Astrocyte (in vitro differentiated cells and primary cell): ENCODE results near the gene PTPRD. TPM values are rescaled to one million over a fixed set of nuclear protein-coding genes. Genes with fewer than 3 reads are reported as not detected.

Source experiments
- DNase-seq: peaks from one replicate; pipeline ENCODE4 v3.0.0-alpha.2; 2010; ENCODE audit warnings: low read depth
- FAIRE-seq: peaks from 2 replicates; lab custom pipeline; 2011; peaks lifted over from hg19 to GRCh38; lab: Jason Lieb, UNC
- H2AFZ ChIP-seq: 2 replicates; pipeline ENCODE4 v1.6.0; 2012; ENCODE audit warnings: low read depth, low read length, inconsistent platforms
- H3K27ac ChIP-seq: 2 replicates; pipeline ENCODE4 v1.5.1; 2011; ENCODE audit warnings: low read depth, low read length, inconsistent platforms
- H3K27me3 ChIP-seq: 2 replicates; pipeline ENCODE4 v1.6.0; 2011; ENCODE audit warnings: low read length, inconsistent platforms; ENCODE audit not compliant: insufficient read depth
- H3K36me3 ChIP-seq: 2 replicates; pipeline ENCODE4 v1.5.1; 2011; ENCODE audit warnings: low read length, inconsistent platforms; ENCODE audit not compliant: insufficient read depth
- H3K4me1 ChIP-seq: 2 replicates; pipeline ENCODE4 v1.5.1; 2011; ENCODE audit warnings: low read length, inconsistent platforms; ENCODE audit not compliant: insufficient read depth
- H3K4me2 ChIP-seq: 2 replicates; pipeline ENCODE4 v1.6.0; 2012; ENCODE audit warnings: low read length, inconsistent platforms
- H3K4me3 ChIP-seq: 2 replicates; pipeline ENCODE4 v1.5.1; 2011; ENCODE audit warnings: low read depth, mild to moderate bottlenecking, low read length, inconsistent platforms; ENCODE audit not compliant: insufficient read depth
- H3K79me2 ChIP-seq: 2 replicates; pipeline ENCODE4 v1.6.0; 2012; ENCODE audit warnings: mild to moderate bottlenecking, low read length, inconsistent platforms; ENCODE audit not compliant: insufficient read depth
- H3K9ac ChIP-seq: 2 replicates; pipeline ENCODE4 v1.6.0; 2012; ENCODE audit warnings: mild to moderate bottlenecking, low read length, inconsistent platforms
- H3K9me3 ChIP-seq: 2 replicates; pipeline ENCODE4 v1.5.1; 2012; ENCODE audit warnings: low read depth, mild to moderate bottlenecking, low read length, inconsistent platforms; ENCODE audit not compliant: insufficient read depth
- H4K20me1 ChIP-seq: 2 replicates; pipeline ENCODE4 v1.6.0; 2012; ENCODE audit warnings: low read length, inconsistent platforms; ENCODE audit not compliant: insufficient read depth
- H3K27ac Mint-ChIP-seq: one replicate; pipeline ENCODE4 v1.8.0; 2021; ENCODE audit warnings: mild to moderate bottlenecking, mixed read lengths; ENCODE audit not compliant: unreplicated experiment
- H3K27me3 Mint-ChIP-seq: one replicate; pipeline ENCODE4 v1.8.0; 2021; ENCODE audit warnings: low read depth, mixed read lengths; ENCODE audit not compliant: unreplicated experiment
- H3K36me3 Mint-ChIP-seq: one replicate; pipeline ENCODE4 v1.8.0; 2021; ENCODE audit warnings: low read depth, mixed read lengths; ENCODE audit not compliant: unreplicated experiment
- H3K4me1 Mint-ChIP-seq: one replicate; pipeline ENCODE4 v1.8.0; 2021; ENCODE audit warnings: low read depth, mixed read lengths; ENCODE audit not compliant: unreplicated experiment
- H3K4me3 Mint-ChIP-seq: one replicate; pipeline ENCODE4 v1.8.0; 2021; ENCODE audit warnings: mild to moderate bottlenecking, moderate library complexity, mixed read lengths; ENCODE audit not compliant: unreplicated experiment
- H3K9me3 Mint-ChIP-seq: one replicate; pipeline ENCODE4 v1.8.0; 2021; ENCODE audit warnings: mild to moderate bottlenecking, mixed read lengths; ENCODE audit not compliant: unreplicated experiment
- CTCF ChIP-seq: IDR thresholded peaks from 2 replicates; pipeline ENCODE4 v1.5.1; 2011; ENCODE audit warnings: low read depth, mild to moderate bottlenecking, inconsistent platforms, low read length, moderate library complexity; ENCODE audit not compliant: insufficient read depth
- EZH2 ChIP-seq: IDR thresholded peaks from 2 replicates; pipeline ENCODE4 v1.6.1; 2012; ENCODE audit warnings: mild to moderate bottlenecking, low read length, inconsistent platforms; ENCODE audit not compliant: insufficient read depth
- total RNA-seq: library from RNA; stranded (reverse); gene quantifications from 2 replicates; pipeline ENCODE4 v1.2.1, GENCODE V29; 2021

Gene PTPRD
- total RNA-seq, 1 donor from 2014 or later = 88.1 TPM

- H3K79me2 ChIP-seq = no peaks in the 10 kb centered on the region
- Mint-ChIP-seq H3K36me3 (no peaks in the 10 kb centered on the region), H3K4me1 (peaks cover 3% of the 10 kb centered on the region), H3K9me3 (no peaks in the 10 kb centered on the region), H3K27ac (no peak overlapping the region), H3K4me3 (no peak overlapping the region), H3K27me3 (no peaks in the 10 kb centered on the region)
- TF ChIP-seq CTCF (no peak), EZH2 (no peak)
- H3K36me3 ChIP-seq = no peaks in the 10 kb centered on the region
- no peaks in the 10 kb centered on the region for H3K4me1 ChIP-seq
- no peaks in the 10 kb centered on the region for H4K20me1 ChIP-seq
- H3K9ac ChIP-seq = no peak overlapping the region
- H3K27me3 ChIP-seq = no peaks in the 10 kb centered on the region
- no peak overlapping the region for H2AFZ ChIP-seq
- no peak overlapping the region for H3K27ac ChIP-seq
- no peak for FAIRE-seq
- no peaks in the 10 kb centered on the region for H3K9me3 ChIP-seq
- no peak overlapping the region for H3K4me2 ChIP-seq
- no peak for DNase-seq
- H3K4me3 ChIP-seq = no peak overlapping the region
These were observed 1074.0 kb downstream of the PTPRD start for GRCh38 chr9:9538766-9539165.

GRCh38 chr9:9538356-9538755 lies 1074.4 kb downstream of the PTPRD start:
- DNase-seq (no peak), FAIRE-seq (no peak)
- H3K4me1 Mint-ChIP-seq = peaks cover 3% of the 10 kb centered on the region
- no peak overlapping the region for H3K27ac ChIP-seq
- H3K79me2 ChIP-seq = no peaks in the 10 kb centered on the region
- TF ChIP-seq EZH2 (no peak), CTCF (no peak)
- H3K4me1 ChIP-seq = no peaks in the 10 kb centered on the region
- H3K4me2 ChIP-seq = no peak overlapping the region
- no peak overlapping the region for H2AFZ ChIP-seq
- H3K27me3 Mint-ChIP-seq = no peaks in the 10 kb centered on the region
- H3K4me3 Mint-ChIP-seq = no peak overlapping the region
- no peaks in the 10 kb centered on the region for H3K36me3 Mint-ChIP-seq
- no peak overlapping the region for H3K27ac Mint-ChIP-seq
- H3K4me3 ChIP-seq = no peak overlapping the region
- no peaks in the 10 kb centered on the region for H4K20me1 ChIP-seq
- H3K9ac ChIP-seq = no peak overlapping the region
- H3K27me3 ChIP-seq = no peaks in the 10 kb centered on the region
- H3K36me3 ChIP-seq = no peaks in the 10 kb centered on the region
- no peaks in the 10 kb centered on the region for H3K9me3 ChIP-seq
- no peaks in the 10 kb centered on the region for H3K9me3 Mint-ChIP-seq

GRCh38 chr9:9536523-9536922 lies 1076.3 kb downstream of the PTPRD start:
- Histone ChIP-seq H3K79me2 (no peaks in the 10 kb centered on the region), H2AFZ (no peak overlapping the region), H3K27me3 (no peaks in the 10 kb centered on the region), H3K36me3 (no peaks in the 10 kb centered on the region), H3K4me3 (no peak overlapping the region), H3K27ac (no peak overlapping the region), H3K4me1 (no peaks in the 10 kb centered on the region), H3K9ac (no peak overlapping the region), H3K9me3 (no peaks in the 10 kb centered on the region), H3K4me2 (no peak overlapping the region), H4K20me1 (no peaks in the 10 kb centered on the region)
- H3K27me3 Mint-ChIP-seq = no peaks in the 10 kb centered on the region
- H3K36me3 Mint-ChIP-seq = no peaks in the 10 kb centered on the region
- H3K27ac Mint-ChIP-seq = no peak overlapping the region
- FAIRE-seq = no peak
- H3K4me3 Mint-ChIP-seq = no peak overlapping the region
- H3K4me1 Mint-ChIP-seq = no peaks in the 10 kb centered on the region
- no peaks in the 10 kb centered on the region for H3K9me3 Mint-ChIP-seq
- TF ChIP-seq EZH2 = no peak
- no peak for DNase-seq
